ENCODE measurements around the gene DOCK9. TPM values are rescaled to one million over a fixed set of nuclear protein-coding genes. Genes with fewer than 3 reads are reported as not detected.

Gene DOCK9
- total and polyA plus RNA-seq, 2 experiments from 2014 or later, result 8.5 to 57.7 TPM

DNA sequence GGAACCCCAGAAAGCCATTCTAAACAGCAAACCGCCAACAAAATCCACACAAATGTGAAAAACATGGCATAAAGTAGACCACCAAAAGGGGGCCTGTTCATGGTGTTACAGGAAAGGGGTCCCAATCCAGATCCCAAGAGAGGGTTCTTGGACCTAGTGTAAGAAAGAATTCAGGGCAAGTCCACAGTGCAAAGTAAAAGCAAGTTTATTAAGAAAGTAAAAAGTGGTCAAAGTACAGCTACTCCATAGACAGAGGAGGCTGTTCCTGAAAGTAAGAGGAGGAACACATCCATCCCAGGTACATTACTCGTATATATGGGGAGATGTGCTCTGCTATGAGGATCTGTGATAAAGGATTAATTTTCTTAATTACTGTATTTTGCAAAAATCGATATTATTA, 157.6 kb downstream of the DOCK9 start:
- Mint-ChIP-seq H3K27me3 (ENCODE audit: insufficient read depth, low read depth, poor library complexity) (peaks cover 3% of the 10 kb centered on the region), H3K9me3 (no peaks in the 10 kb centered on the region), H3K4me3 (no peak overlapping the region), H3K27ac (no peak overlapping the region), H3K4me1 (peaks cover 31% of the 10 kb centered on the region), H3K36me3 (ENCODE audit: low read depth) (no peaks in the 10 kb centered on the region)
- Histone ChIP-seq H3K36me3 (ENCODE audit: insufficient read depth) (no peaks in the 10 kb centered on the region), H3K27me3 (ENCODE audit: insufficient read depth) (no peaks in the 10 kb centered on the region), H3K9me2 (ENCODE audit: insufficient read depth) (0 out of 2 replicates have a peak, but pooled peaks cover 2% of the 10 kb centered on the region), H3F3A (replicated peaks; ENCODE audit: low read depth) (no peaks in the 10 kb centered on the region), H3K27ac (ENCODE audit: low read depth) (no peak overlapping the region), H2AFZ (no peak overlapping the region), H3K4me2 (no peak overlapping the region), H4K20me1 (replicated peaks; ENCODE audit: insufficient read depth) (no peaks in the 10 kb centered on the region), H3K79me2 (replicated peaks; ENCODE audit: insufficient read depth) (no peaks in the 10 kb centered on the region), H3K4me1 (ENCODE audit: insufficient read depth) (peaks cover 14% of the 10 kb centered on the region), H3K4me3 (no peak overlapping the region)
- DNase-seq (ENCODE audit: low spot score) (no peak), ATAC-seq (no peak)
- TF ChIP-seq, protein P1, sequence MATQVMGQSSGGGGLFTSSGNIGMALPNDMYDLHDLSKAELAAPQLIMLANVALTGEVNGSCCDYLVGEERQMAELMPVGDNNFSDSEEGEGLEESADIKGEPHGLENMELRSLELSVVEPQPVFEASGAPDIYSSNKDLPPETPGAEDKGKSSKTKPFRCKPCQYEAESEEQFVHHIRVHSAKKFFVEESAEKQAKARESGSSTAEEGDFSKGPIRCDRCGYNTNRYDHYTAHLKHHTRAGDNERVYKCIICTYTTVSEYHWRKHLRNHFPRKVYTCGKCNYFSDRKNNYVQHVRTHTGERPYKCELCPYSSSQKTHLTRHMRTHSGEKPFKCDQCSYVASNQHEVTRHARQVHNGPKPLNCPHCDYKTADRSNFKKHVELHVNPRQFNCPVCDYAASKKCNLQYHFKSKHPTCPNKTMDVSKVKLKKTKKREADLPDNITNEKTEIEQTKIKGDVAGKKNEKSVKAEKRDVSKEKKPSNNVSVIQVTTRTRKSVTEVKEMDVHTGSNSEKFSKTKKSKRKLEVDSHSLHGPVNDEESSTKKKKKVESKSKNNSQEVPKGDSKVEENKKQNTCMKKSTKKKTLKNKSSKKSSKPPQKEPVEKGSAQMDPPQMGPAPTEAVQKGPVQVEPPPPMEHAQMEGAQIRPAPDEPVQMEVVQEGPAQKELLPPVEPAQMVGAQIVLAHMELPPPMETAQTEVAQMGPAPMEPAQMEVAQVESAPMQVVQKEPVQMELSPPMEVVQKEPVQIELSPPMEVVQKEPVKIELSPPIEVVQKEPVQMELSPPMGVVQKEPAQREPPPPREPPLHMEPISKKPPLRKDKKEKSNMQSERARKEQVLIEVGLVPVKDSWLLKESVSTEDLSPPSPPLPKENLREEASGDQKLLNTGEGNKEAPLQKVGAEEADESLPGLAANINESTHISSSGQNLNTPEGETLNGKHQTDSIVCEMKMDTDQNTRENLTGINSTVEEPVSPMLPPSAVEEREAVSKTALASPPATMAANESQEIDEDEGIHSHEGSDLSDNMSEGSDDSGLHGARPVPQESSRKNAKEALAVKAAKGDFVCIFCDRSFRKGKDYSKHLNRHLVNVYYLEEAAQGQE (IDR thresholded peaks at IDR 0.05; ENCODE audit: unreplicated experiment), result no peak
- TF ChIP-seq, protein P2, sequence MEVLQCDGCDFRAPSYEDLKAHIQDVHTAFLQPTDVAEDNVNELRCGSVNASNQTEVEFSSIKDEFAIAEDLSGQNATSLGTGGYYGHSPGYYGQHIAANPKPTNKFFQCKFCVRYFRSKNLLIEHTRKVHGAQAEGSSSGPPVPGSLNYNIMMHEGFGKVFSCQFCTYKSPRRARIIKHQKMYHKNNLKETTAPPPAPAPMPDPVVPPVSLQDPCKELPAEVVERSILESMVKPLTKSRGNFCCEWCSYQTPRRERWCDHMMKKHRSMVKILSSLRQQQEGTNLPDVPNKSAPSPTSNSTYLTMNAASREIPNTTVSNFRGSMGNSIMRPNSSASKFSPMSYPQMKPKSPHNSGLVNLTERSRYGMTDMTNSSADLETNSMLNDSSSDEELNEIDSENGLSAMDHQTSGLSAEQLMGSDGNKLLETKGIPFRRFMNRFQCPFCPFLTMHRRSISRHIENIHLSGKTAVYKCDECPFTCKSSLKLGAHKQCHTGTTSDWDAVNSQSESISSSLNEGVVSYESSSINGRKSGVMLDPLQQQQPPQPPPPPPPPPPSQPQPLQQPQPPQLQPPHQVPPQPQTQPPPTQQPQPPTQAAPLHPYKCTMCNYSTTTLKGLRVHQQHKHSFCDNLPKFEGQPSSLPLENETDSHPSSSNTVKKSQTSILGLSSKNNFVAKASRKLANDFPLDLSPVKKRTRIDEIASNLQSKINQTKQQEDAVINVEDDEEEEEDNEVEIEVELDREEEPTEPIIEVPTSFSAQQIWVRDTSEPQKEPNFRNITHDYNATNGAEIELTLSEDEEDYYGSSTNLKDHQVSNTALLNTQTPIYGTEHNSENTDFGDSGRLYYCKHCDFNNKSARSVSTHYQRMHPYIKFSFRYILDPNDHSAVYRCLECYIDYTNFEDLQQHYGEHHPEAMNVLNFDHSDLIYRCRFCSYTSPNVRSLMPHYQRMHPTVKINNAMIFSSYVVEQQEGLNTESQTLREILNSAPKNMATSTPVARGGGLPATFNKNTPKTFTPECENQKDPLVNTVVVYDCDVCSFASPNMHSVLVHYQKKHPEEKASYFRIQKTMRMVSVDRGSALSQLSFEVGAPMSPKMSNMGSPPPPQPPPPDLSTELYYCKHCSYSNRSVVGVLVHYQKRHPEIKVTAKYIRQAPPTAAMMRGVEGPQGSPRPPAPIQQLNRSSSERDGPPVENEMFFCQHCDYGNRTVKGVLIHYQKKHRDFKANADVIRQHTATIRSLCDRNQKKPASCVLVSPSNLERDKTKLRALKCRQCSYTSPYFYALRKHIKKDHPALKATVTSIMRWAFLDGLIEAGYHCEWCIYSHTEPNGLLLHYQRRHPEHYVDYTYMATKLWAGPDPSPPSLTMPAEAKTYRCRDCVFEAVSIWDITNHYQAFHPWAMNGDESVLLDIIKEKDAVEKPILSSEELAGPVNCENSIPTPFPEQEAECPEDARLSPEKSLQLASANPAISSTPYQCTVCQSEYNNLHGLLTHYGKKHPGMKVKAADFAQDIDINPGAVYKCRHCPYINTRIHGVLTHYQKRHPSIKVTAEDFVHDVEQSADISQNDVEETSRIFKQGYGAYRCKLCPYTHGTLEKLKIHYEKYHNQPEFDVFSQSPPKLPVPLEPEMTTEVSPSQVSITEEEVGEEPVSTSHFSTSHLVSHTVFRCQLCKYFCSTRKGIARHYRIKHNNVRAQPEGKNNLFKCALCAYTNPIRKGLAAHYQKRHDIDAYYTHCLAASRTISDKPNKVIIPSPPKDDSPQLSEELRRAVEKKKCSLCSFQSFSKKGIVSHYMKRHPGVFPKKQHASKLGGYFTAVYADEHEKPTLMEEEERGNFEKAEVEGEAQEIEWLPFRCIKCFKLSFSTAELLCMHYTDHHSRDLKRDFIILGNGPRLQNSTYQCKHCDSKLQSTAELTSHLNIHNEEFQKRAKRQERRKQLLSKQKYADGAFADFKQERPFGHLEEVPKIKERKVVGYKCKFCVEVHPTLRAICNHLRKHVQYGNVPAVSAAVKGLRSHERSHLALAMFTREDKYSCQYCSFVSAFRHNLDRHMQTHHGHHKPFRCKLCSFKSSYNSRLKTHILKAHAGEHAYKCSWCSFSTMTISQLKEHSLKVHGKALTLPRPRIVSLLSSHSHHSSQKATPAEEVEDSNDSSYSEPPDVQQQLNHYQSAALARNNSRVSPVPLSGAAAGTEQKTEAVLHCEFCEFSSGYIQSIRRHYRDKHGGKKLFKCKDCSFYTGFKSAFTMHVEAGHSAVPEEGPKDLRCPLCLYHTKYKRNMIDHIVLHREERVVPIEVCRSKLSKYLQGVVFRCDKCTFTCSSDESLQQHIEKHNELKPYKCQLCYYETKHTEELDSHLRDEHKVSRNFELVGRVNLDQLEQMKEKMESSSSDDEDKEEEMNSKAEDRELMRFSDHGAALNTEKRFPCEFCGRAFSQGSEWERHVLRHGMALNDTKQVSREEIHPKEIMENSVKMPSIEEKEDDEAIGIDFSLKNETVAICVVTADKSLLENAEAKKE (CRISPR knock-in tag; IDR thresholded peaks at IDR 0.05), result no peak
- TF ChIP-seq EZH2phosphoT487 (IDR thresholded peaks at IDR 0.05; ENCODE audit: unreplicated experiment), result no peak
- no peak for TF ChIP-seq ZNF331 (CRISPR knock-in tag; IDR thresholded peaks at IDR 0.05; ENCODE audit: low read depth)
- no peak for TF ChIP-seq EZH2 (IDR thresholded peaks at IDR 0.05; ENCODE audit: low read depth, unreplicated experiment)
- no peak for TF ChIP-seq STAT1 (IDR thresholded peaks at IDR 0.05; ENCODE audit: unreplicated experiment)
- TF ChIP-seq CREB1 (CRISPR knock-in tag; IDR thresholded peaks at IDR 0.05; ENCODE audit: low read depth), result no peak
- TF ChIP-seq, protein P3, sequence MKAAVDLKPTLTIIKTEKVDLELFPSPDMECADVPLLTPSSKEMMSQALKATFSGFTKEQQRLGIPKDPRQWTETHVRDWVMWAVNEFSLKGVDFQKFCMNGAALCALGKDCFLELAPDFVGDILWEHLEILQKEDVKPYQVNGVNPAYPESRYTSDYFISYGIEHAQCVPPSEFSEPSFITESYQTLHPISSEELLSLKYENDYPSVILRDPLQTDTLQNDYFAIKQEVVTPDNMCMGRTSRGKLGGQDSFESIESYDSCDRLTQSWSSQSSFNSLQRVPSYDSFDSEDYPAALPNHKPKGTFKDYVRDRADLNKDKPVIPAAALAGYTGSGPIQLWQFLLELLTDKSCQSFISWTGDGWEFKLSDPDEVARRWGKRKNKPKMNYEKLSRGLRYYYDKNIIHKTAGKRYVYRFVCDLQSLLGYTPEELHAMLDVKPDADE (IDR thresholded peaks at IDR 0.05), result no peak
- TF ChIP-seq ZNF114 (CRISPR knock-in tag; IDR thresholded peaks at IDR 0.05), result no peak
- TF ChIP-seq POLR2AphosphoS5 (IDR thresholded peaks at IDR 0.05; ENCODE audit: low read depth), result no peak
- no peak for TF ChIP-seq JUNB (IDR thresholded peaks at IDR 0.05; ENCODE audit: unreplicated experiment)
